ENCODE data around the gene FNDC3B.

GRCh38 chr3:172154768-172155664 is 115.6 kb downstream of the FNDC3B start:
- no peak for TF ChIP-seq CTCF (IDR thresholded peaks at IDR 0.05; ENCODE audit: insufficient read depth, low read length, poor library complexity, severe bottlenecking)
- TF ChIP-seq EZH2phosphoT487 (conservative IDR thresholded peaks at IDR 0.05; ENCODE audit: low read length) = no peak

All from SU-DHL-6 (cell line).